WI38 (cell line): ENCODE data around the gene CFAP251.
"Not testable (repeated sequence)": the region's sequence is repeated elsewhere in the genome, so short reads cannot be mapped to it uniquely, and the experiment has no call there.

Experiments used
- H3K4me3 ChIP-seq: 2 replicates; pipeline ENCODE4 v1.5.1; 2011; ENCODE audit warnings: low read depth, mild to moderate bottlenecking, control low read depth, low read length
- CTCF ChIP-seq: IDR thresholded peaks from 2 replicates; pipeline ENCODE4 v1.5.1; 2012; ENCODE audit warnings: low read depth, mild to moderate bottlenecking, control low read depth, low read length

The CFAP251 gene, protein sequence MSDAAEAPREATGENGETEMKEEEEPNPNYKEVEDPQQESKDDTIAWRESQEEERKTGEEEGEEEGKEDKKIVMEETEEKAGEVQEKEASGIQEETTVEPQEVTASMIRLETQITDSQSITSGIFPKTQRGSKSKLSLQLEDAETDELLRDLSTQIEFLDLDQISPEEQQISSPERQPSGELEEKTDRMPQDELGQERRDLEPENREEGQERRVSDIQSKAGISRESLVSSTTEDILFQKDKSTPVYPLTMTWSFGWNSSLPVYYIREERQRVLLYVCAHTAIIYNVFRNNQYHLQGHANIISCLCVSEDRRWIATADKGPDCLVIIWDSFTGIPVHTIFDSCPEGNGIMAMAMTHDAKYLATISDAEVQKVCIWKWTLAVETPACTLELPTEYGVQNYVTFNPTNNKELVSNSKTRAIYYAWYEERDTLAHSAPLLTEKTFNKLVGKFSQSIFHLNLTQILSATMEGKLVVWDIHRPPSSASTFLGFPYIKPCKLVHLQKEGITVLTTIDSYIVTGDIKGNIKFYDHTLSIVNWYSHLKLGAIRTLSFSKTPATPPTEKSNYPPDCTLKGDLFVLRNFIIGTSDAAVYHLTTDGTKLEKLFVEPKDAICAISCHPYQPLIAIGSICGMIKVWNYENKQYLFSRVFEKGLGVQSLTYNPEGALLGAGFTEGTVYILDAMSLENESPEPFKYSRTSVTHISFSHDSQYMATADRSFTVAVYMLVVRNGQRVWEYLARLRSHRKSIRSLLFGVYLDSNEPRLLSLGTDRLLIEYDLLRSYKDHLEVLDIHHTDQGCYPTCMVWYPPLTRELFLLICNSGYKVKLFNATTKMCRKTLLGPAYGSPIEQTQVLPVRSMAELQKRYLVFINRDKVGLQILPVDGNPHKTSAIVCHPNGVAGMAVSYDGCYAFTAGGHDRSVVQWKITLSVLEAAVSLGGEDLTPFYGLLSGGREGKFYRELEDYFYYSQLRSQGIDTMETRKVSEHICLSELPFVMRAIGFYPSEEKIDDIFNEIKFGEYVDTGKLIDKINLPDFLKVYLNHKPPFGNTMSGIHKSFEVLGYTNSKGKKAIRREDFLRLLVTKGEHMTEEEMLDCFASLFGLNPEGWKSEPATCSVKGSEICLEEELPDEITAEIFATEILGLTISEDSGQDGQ

GRCh38 chr12:121917950-121918678, at the start of gene CFAP251:
Gene CFAP251 (plus strand): TSS chr12:121918592. CDS start chr12:121921306, 2,714 bp downstream.
- no peak for TF ChIP-seq CTCF
- no peak within 1 kb of the TSS for H3K4me3 ChIP-seq

GRCh38 chr12:121869229-121869628, 49.2 kb upstream of the CFAP251 start:
- H3K4me3 ChIP-seq = not testable (repeated sequence)

- H3K4me3 ChIP-seq = no peak overlapping the region
- no peak for TF ChIP-seq CTCF
These were observed 46.9 kb upstream of the CFAP251 start for GRCh38 chr12:121871467-121871866.

GRCh38 chr12:121872546-121873215, 45.7 kb upstream of the CFAP251 start:
- no peak for TF ChIP-seq CTCF
- H3K4me3 ChIP-seq = no peak overlapping the region

DNA sequence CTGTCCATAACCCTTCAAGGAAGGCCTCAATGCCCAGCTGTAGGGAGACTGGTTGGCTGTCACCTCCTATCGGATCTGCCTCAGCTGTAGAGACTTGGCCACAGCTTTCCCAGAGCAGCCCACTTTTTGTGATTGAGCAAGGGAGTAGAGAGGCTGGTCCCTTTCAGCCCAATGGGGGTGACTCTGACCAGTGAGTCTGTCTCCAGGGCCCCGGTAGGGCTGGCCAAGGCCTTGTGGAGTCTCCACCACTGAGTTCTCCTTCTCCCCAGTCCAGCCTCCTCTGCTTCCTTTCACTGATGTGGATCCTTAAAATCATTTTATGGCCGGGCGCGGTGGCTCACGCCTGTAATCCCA, 45.2 kb upstream of the CFAP251 start:
- no peak for TF ChIP-seq CTCF
- no peak overlapping the region for H3K4me3 ChIP-seq

DNA sequence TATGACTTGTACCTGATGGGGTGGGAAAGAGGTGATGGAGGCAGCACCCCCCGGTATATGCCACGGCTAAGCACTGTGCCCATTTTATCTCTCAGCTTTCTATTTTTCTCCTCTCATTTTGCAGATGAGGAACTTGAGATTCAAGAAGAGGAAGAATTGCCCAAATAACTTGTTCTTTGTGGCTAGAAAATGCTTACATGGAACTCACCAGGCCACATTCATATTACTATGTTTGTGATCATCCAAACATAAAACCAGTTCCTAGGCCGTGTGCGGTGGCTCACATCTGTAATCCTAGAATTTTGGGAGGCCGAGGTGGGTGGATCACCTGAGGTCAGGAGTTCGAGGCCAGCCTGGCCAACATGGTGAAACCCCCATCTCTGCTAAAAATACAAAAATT, 44.3 kb upstream of the CFAP251 start:
- TF ChIP-seq CTCF = no peak

GRCh38 chr12:121875582-121875981, 42.8 kb upstream of the CFAP251 start:
- TF ChIP-seq CTCF = no peak
- no peak overlapping the region for H3K4me3 ChIP-seq

More for the DNA sequence above, 44.3 kb upstream of the CFAP251 start:
- no peak overlapping the region for H3K4me3 ChIP-seq

- H3K4me3 ChIP-seq = not testable (repeated sequence)
These were observed 42.3 kb upstream of the CFAP251 start for GRCh38 chr12:121876080-121876447.
